Mucosa of descending colon (tissue), 3 donors: ENCODE results near the gene WNT8B. TPM values are rescaled to one million over a fixed set of nuclear protein-coding genes. Genes with fewer than 3 reads are reported as not detected.
A peak's percentile ranks its signal among the peaks of the same experiment; 100 is the strongest.

Source experiments
- ATAC-seq: fragments of 200-7000 bp; cut with Tn5 transposase; one replicate; pipeline ENCODE4 v1.9.1; 2020; ENCODE audit warnings: mild to moderate bottlenecking, moderate library complexity
- DNase-seq, 3 donors: peaks; one replicate each; pipeline ENCODE4 v3.0.0-alpha.2; 2020
- H3K36me3 ChIP-seq: fragments of 200-600 bp; one replicate; pipeline ENCODE4 v1.8.0; 2021; ENCODE audit warnings: low read depth, mild to moderate bottlenecking
- H3K4me1 ChIP-seq: fragments of 200-600 bp; one replicate; pipeline ENCODE4 v1.8.0; 2021; ENCODE audit warnings: low read depth, mild to moderate bottlenecking
- H3K4me3 ChIP-seq: fragments of 200-600 bp; one replicate; pipeline ENCODE4 v1.8.0; 2021; ENCODE audit warnings: mild to moderate bottlenecking
- H3K9me3 ChIP-seq: fragments of 200-600 bp; one replicate; pipeline ENCODE4 v1.8.0; 2021; ENCODE audit warnings: mild to moderate bottlenecking
- CTCF ChIP-seq: fragments of 200-600 bp; IDR thresholded peaks from one replicate; pipeline ENCODE4 v1.8.0; 2022; ENCODE audit warnings: antibody characterized with exemption, mild to moderate bottlenecking
- intact Hi-C, 2 donors: fragments of 100-400 bp; cut with DNase I in 1 of 2; cut with micrococcal nuclease in 1 of 2; formaldehyde crosslinking; loops; one replicate each; pipeline versions ENCODE4 v1.11.0 to v1.11.1; 2022; cut with DNase I, micrococcal nuclease
- total RNA-seq, 3 donors: library from RNA; stranded (reverse); fragmentation: NEBNext Ultra II Directional in 2 of 3; extraction: Animal tissue kit (Norgen Biotek cat#: 25700) in 2 of 3; gene quantifications; one replicate each; pipeline versions ENCODE4 v1.2.1 to v1.2.4, GENCODE V29; 2021 to 2023
- donor health status: DM: no; HTN: no; CAD: no; lungs with moderate emphysema.
- donor health status: DM: no; HTN: no; CAD: no.
- donor health status: DM: no; HTN: yes; CAD: no.

WNT8B gene
- total RNA-seq, 3 donors from 2014 or later: not detected

DNA sequence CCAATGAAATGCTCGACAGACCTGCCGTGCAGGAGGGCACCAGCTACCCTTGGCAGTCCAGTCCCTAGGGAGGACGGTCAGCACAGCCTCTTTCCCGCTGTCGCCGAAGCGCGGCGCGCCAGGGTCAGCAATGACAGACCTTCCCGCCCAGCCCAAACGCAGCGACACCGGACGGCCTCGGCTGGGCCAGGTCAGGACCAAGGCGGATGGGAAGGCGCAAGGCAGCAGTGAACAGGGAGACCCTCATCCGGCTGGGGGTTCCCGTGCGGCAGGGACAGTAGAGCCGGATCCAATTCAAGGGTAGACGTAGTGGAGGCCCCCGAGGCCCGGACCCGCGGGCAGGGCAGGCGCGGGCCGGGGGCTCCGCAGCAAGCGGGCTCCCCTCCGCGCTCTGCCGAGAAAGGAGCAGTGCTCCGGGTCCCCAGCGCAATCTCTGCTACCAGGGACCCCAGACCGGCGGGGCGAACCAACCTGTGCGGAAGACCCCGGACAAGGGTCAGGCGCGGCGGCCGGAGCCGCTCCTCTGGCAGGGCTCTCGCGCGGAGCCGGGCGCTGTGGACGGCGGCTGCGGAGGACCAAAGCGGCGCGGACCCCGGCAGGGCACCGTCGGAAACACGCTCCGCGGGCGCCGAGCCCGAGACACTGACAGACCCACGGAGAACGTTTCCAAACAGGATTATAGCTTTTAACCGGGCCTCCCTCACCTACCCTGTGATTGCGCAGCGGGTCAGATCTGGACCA, 56.7 kb downstream of the WNT8B start, which contains the start of gene SEC31B:
Gene SEC31B, minus strand, starts transcription at position 551 of the 741 bp plus-strand sequence. CDS start 2,909 bp downstream, outside the sequence.
- no peaks in the 10 kb centered on the region for H3K9me3 ChIP-seq
- intact Hi-C loops: no loop called here
- no peak within 1 kb of the TSS for H3K4me3 ChIP-seq
- peak; percentile 70 for ATAC-seq
- DNase-seq: peak in 2 of 3 donors; percentile 44 to 54
- TF ChIP-seq CTCF: no peak
- no peaks in the 10 kb centered on the region for H3K36me3 ChIP-seq
- peaks cover 10% of the 10 kb centered on the region for H3K4me1 ChIP-seq

GRCh38 chr10:100520811-100521210, 58.0 kb downstream of the WNT8B start:
- TF ChIP-seq CTCF: no peak
- H3K36me3 ChIP-seq: no peaks in the 10 kb centered on the region
- no peak overlapping the region for H3K4me3 ChIP-seq
- intact Hi-C loops: no loop called here
- H3K4me1 ChIP-seq: peaks cover 10% of the 10 kb centered on the region
- DNase-seq (no peak), ATAC-seq (no peak)
- H3K9me3 ChIP-seq: no peaks in the 10 kb centered on the region

GRCh38 chr10:100522107-100522801, 59.4 kb downstream of the WNT8B start:
- no peak for ATAC-seq
- TF ChIP-seq CTCF: no peak
- no peaks in the 10 kb centered on the region for H3K36me3 ChIP-seq
- peaks cover 10% of the 10 kb centered on the region for H3K4me1 ChIP-seq
- no peaks in the 10 kb centered on the region for H3K9me3 ChIP-seq
- no peak overlapping the region for H3K4me3 ChIP-seq
- intact Hi-C loops: no loop called here
- DNase-seq: no peak

DNA sequence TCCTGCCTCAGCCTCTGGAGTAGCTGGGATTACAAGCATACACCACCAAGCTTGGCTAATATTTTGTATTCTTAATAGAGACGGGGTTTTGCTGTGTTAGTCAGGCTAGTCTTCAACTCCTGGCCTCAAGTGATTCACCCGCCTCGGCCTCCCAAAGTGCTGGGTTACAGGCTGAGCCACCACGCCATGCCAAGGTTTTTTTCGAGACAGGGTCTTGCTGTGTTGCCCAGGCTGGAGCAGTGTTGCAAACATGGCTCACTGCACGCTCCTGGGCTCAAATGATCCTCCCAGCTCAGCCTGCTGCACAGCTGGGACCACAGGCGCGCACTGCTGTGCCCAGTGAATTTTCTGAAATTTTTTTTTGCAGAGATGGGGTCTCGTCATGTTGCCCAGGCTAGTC, 60.1 kb downstream of the WNT8B start:
- H3K9me3 ChIP-seq: no peaks in the 10 kb centered on the region
- TF ChIP-seq CTCF: no peak
- H3K4me3 ChIP-seq: no peak overlapping the region
- DNase-seq (no peak), ATAC-seq (no peak)
- intact Hi-C loops: no loop called here
- no peaks in the 10 kb centered on the region for H3K36me3 ChIP-seq
- peaks cover 13% of the 10 kb centered on the region for H3K4me1 ChIP-seq

DNA sequence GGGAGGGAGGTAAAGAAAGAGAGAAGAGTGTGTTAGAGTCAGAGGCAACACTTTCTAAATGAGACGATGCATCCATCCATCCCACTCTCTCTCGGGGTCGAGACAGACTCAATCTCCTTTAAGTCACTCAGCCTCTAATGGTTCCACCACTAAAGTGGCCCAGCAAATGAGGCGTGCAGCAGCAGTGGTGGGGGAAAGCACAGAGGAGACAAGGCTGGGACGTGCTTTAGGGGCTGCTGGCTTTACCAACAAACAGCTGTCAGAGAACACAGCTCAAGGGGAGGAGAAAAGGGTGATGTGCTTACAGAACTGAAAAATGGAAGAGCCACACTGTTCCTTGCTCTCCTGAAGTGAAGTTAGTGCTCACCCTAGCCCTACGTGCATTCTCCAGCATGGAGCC, 61.4 kb downstream of the WNT8B start:
- Histone ChIP-seq H3K4me3 (no peak overlapping the region), H3K36me3 (no peaks in the 10 kb centered on the region), H3K9me3 (no peaks in the 10 kb centered on the region), H3K4me1 (peaks cover 15% of the 10 kb centered on the region)
- ATAC-seq (no peak), DNase-seq (no peak)
- intact Hi-C loops: no loop called here
- no peak for TF ChIP-seq CTCF
